Esophagus (tissue), 2 donors: ENCODE data around the gene PTPRD. TPM values are rescaled to one million over a fixed set of nuclear protein-coding genes. Genes with fewer than 3 reads are reported as not detected.
"Not testable (repeated sequence)": the region's sequence is repeated elsewhere in the genome, so short reads cannot be mapped to it uniquely, and the experiment has no call there.

Source experiments
- H3K27ac ChIP-seq, 2 donors: one replicate each; pipeline ENCODE4 v1.5.1; 2013; ENCODE audit warnings: low read depth in 2 of 2, mild to moderate bottlenecking in 2 of 2, inconsistent platforms in 1 of 2, low read length in 1 of 2, moderate library complexity in 1 of 2
- H3K27me3 ChIP-seq, 2 donors: one replicate each; pipeline ENCODE4 v1.6.1; 2013; ENCODE audit warnings: low read length in 2 of 2, control low read depth in 1 of 2, mild to moderate bottlenecking in 1 of 2; ENCODE audit not compliant: insufficient read depth in 2 of 2, control insufficient read depth in 1 of 2
- H3K36me3 ChIP-seq, 2 donors: one replicate each; pipeline ENCODE4 v1.6.1; 2013; ENCODE audit warnings: low read length in 1 of 2; ENCODE audit not compliant: control insufficient read depth in 2 of 2, insufficient read depth in 2 of 2
- H3K4me1 ChIP-seq, 2 donors: one replicate each; pipeline ENCODE4 v1.6.1; 2013; ENCODE audit warnings: low read length in 1 of 2; ENCODE audit not compliant: control insufficient read depth in 2 of 2, insufficient read depth in 2 of 2
- H3K4me3 ChIP-seq, 2 donors: one replicate each; pipeline ENCODE4 v1.5.1; 2013; ENCODE audit warnings: low read length in 2 of 2, mild to moderate bottlenecking in 2 of 2, low read depth in 1 of 2, moderate library complexity in 1 of 2
- H3K9me3 ChIP-seq, 2 donors: one replicate each; pipeline ENCODE4 v1.6.1; 2013; ENCODE audit warnings: mild to moderate bottlenecking in 2 of 2, low read depth in 1 of 2, low read length in 1 of 2, moderate library complexity in 1 of 2; ENCODE audit not compliant: control insufficient read depth in 2 of 2, insufficient read depth in 1 of 2
- WGBS, 2 donors: extraction: QIAGEN DNeasy Blood & Tissue Kit; methylation state at CpG; one replicate each; pipeline ENCODE4 v1.1.7; 2013; 5-methylcytosine and 5-hydroxymethylcytosine counted together
- polyA plus RNA-seq, 2 donors: library from polyadenylated mRNA; stranded (reverse); fragments of 200-250 nt; gene quantifications; one replicate each; pipeline ENCODE4 v1.2.3, GENCODE V29; 2013
- donor health status: healthy with polysubstance abuse.
- donor health status: Bipolar disorder and iron deficiency.

PTPRD gene
- polyA plus RNA-seq, 2 donors = 0.53 to 0.60 TPM

DNA sequence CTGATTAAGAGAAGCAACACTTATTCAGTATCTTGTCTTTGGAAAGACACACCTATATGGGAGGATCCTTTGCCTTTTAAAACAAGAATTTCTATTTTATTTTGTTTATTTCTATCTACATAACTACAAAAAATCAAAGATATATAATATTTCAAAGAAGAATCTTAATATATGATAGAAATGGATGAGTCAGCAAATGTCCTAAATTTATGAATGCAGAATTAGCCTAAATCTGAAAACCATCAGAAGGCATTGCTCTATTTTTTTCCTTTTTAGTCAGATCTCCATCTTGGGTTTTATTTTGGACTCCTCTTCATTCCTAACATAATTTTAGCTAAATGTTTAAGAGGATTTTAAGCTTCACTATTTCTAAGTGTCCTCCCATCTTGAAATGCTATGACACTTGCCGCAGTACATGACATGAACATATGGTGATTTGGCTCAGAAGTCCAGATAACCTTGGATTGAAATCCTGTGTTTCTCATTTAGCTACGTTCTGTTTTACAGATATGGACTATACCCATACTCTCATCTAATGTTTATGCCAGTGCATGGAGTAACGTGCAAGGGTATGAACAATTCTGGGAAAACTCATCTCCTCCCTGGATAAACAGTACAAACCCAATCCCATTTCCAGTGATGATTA lies 1490.4 kb downstream of the PTPRD start:
- H3K27me3 ChIP-seq = no peaks in the 10 kb centered on the region
- no peaks in the 10 kb centered on the region for H3K36me3 ChIP-seq
- H3K4me3 ChIP-seq = no peak overlapping the region
- H3K27ac ChIP-seq = no peak overlapping the region
- no peaks in the 10 kb centered on the region for H3K4me1 ChIP-seq
- WGBS, 2 donors = 84 to 86% methylated on average over 3 of the region's 3 CpGs
- no peaks in the 10 kb centered on the region for H3K9me3 ChIP-seq

DNA sequence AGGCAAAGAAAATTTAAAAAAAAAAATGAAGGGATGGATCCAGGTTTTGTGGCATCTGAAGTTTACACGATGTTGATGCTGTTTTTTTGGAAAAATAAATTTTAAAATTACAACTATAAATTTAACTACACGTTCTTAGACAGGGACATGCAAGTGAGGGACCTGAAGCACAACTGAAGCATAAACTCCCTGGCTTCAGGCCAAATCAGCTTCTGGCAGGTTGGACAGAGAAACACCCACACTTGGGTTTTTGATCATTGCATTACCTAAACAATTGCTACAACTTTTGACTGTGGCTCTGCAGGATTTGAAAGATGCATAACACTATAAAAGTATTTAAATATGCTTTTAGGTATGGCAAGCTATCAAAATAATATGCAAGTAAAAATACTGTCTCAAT lies 1494.9 kb downstream of the PTPRD start:
- Histone ChIP-seq H3K27me3 (no peaks in the 10 kb centered on the region), H3K4me1 (no peaks in the 10 kb centered on the region), H3K4me3 (no peak overlapping the region), H3K9me3 (no peaks in the 10 kb centered on the region), H3K27ac (no peak overlapping the region), H3K36me3 (no peaks in the 10 kb centered on the region)
- WGBS, 2 donors = 37 to 44% methylated on average over 2 of the region's 2 CpGs

DNA sequence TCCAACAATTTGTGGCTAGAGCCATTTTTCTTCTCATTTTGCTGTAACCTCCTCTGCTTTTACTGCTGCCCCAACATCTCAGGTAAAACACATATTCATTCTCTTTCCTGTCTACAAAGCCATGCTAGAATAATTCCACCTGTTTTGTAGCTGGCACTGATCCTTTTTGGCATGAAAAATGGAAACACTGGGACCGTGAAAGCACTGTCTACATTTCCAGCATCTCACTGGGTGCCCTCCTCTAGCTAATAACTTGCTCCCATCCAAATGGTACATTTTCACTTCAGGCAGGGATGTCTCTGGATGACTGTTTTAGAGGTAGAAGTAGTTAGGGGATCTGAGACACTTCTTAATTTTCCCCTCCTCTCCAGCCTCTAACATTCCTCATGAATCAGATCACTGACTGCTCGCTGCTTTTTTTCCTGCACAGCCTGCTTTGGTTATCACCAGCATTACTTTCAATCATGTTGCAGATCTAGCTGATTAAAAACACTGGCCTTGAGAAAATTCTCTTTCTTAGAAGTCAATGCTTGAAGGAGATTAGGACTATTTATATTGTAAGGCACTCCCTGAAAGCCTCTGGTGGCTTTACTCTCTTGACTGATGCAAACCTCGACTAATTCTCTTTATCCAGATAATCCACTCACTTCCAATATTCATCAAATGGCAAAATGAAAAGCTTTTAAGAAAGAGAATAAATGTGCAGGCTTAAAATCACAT lies 1500.6 kb downstream of the PTPRD start:
- Histone ChIP-seq H3K27ac (no peak overlapping the region), H3K9me3 (no peaks in the 10 kb centered on the region), H3K36me3 (no peaks in the 10 kb centered on the region), H3K27me3 (no peaks in the 10 kb centered on the region), H3K4me1 (no peaks in the 10 kb centered on the region), H3K4me3 (no peak overlapping the region)
- 18 to 19% methylated on average over 3 of the region's 3 CpGs for WGBS, 2 donors

DNA sequence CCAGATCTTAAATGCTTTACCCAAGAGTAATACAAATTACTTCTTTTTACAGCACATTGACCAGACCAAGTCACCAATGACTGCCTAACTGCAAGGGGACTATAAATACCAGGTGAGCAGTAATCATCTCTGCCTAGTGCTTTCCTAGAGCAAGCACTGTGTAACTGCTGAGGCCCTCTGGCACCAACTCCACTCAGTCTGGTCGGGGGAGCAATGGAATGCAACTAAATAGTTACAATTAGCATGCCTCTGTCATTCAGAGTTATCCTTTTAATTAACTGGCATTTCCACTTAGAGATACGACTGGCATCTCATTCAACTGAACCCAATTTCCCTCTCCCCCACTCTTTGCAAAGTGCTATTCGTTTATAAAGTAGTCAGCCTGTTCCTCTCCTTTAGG lies 1504.2 kb downstream of the PTPRD start:
- no peak overlapping the region for H3K27ac ChIP-seq

DNA sequence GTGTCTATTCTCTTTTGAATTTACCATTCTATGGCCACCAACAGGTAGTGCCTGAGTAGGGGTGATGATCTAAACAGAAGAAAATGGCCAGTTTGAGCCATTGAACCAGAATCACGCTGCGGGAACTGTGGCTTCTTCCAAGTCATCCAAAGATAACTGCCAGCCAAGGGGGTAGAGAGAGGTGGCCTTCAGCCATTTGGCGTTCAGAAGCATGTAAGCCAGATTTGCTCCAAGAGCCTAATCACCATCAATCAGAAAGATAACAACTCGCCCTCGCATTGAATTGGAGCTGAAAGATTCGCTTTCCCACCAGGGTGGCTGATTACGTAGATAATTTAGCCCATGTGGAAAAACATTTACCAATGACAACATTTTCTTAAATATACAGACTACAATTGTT lies 1510.5 kb downstream of the PTPRD start:
- no peaks in the 10 kb centered on the region for H3K36me3 ChIP-seq
- H3K4me3 ChIP-seq = no peak overlapping the region
- H3K27ac ChIP-seq = no peak overlapping the region
- WGBS, 2 donors = 28 to 30% methylated on average over 7 of the region's 7 CpGs
- H3K9me3 ChIP-seq = no peaks in the 10 kb centered on the region
- H3K27me3 ChIP-seq = no peaks in the 10 kb centered on the region
- H3K4me1 ChIP-seq = no peaks in the 10 kb centered on the region

More for the DNA sequence above, 1504.2 kb downstream of the PTPRD start:
- Histone ChIP-seq H3K9me3 (no peaks in the 10 kb centered on the region), H3K4me3 (no peak overlapping the region), H3K27me3 (no peaks in the 10 kb centered on the region), H3K4me1 (no peaks in the 10 kb centered on the region), H3K36me3 (no peaks in the 10 kb centered on the region)
- 22 to 39% methylated on average over 3 of the region's 3 CpGs for WGBS, 2 donors

DNA sequence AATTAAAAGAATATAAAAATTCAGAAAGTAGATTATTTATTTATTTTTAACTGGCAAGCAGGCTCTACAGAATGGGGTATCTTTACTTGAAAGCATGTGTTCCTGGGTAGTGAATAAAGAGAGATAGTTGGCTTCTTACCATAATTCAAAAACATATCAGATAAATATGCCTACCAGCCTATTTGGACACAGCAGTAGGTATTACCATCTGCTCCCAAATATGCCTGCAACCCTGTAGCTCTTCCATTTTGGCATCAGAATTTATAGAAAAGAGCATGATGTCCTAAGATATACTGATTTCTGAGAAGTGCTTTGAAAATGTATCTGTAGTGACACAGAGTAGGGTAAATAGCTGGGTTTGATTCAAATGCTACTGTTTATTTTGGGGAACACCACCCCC lies 1512.7 kb downstream of the PTPRD start:
- H3K9me3 ChIP-seq = no peaks in the 10 kb centered on the region
- no peak overlapping the region for H3K27ac ChIP-seq
- H3K4me1 ChIP-seq = no peaks in the 10 kb centered on the region
- no peak overlapping the region for H3K4me3 ChIP-seq
- H3K36me3 ChIP-seq = no peaks in the 10 kb centered on the region
- no peaks in the 10 kb centered on the region for H3K27me3 ChIP-seq

DNA sequence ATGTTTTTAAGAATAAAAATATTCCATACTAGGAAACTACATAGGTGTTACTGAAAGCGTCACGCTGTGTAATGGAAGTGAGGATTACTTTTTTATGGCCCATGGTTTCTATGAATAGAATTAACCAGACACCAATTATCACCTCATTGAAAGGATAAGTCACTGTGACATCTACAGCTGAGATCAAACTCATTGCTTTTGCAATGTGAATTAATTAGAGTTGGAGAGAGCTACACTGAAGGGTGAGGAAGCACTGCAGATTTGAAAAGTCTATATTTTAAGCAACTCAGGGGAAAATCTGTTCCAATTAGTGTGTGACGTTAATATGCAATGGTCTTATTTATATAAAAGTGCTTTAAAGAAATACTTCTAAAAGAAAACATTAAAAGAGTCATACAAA lies 1513.2 kb downstream of the PTPRD start:
- H3K36me3 ChIP-seq = no peaks in the 10 kb centered on the region
- 74 to 75% methylated on average over 3 of the region's 3 CpGs for WGBS, 2 donors
- H3K27ac ChIP-seq = no peak overlapping the region
- no peaks in the 10 kb centered on the region for H3K9me3 ChIP-seq
- no peak overlapping the region for H3K4me3 ChIP-seq
- H3K27me3 ChIP-seq = no peaks in the 10 kb centered on the region
- H3K4me1 ChIP-seq = no peaks in the 10 kb centered on the region

DNA sequence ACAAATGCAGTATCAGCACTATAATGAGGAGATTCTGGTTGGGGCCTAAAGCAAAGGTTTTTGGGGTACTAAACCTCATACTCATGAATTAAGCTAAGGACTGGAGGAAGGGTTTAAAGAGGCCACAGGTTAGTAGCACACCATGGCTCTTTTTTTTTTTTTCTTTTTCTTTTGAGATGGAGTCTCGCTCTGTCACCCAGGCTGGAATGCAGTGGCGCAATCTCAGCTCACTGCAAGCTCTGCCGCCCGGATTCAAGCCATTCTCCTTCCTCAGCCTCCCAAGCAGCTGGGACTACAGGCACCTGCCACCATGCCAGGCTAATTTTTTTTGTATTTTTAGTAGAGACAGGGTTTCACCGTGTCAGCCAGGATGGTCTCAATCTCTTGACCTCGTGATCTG lies 1515.5 kb downstream of the PTPRD start:
- H3K9me3 ChIP-seq, H3K4me3 ChIP-seq, H3K27ac ChIP-seq, H3K27me3 ChIP-seq, H3K4me1 ChIP-seq, H3K36me3 ChIP-seq: not testable (repeated sequence)
- 84 to 90% methylated on average over 6 of the region's 6 CpGs for WGBS, 2 donors

DNA sequence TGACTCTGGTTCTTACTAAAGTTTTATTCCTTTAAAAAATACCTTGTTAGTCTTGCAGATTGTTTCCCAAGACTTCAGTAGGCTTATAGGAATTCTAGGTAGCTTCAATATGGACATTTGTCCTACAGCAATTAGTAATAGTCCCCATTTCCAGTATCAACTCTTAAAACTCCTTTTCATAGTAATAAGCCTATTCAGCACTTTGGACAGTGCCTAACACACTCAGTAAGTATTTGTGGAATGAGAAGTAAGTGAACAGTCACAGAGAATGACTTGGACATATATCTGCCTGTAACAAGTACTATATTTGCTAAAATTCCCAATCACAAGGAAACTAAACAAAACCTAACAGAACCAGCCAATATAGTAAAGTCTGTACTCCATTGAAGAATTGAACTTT lies 1521.4 kb downstream of the PTPRD start:
- Histone ChIP-seq H3K27ac (no peak overlapping the region), H3K36me3 (no peaks in the 10 kb centered on the region), H3K27me3 (no peaks in the 10 kb centered on the region), H3K4me3 (no peak overlapping the region), H3K4me1 (no peaks in the 10 kb centered on the region), H3K9me3 (no peaks in the 10 kb centered on the region)

DNA sequence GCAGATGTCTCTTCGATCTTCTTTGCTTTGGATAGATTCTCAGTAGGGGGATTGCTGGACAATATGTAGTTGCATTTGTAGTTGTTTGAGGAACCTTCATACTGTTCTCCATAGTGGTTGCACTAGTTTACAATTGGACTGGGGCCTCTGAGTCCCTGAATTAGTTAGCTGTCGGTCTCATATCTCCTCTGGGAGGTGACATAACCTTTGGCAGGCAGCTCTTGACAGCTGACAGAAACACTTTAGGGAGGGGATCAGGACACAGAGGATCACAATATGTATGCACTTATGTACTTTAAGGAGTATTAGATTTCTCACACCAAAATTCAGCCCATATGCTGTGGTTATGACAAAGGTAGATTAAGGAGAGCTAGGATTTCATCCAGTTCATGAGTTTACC lies 1533.3 kb downstream of the PTPRD start:
- H3K36me3 ChIP-seq = no peaks in the 10 kb centered on the region
- no peak overlapping the region for H3K4me3 ChIP-seq
- no peaks in the 10 kb centered on the region for H3K4me1 ChIP-seq
- no peak overlapping the region for H3K27ac ChIP-seq
- WGBS, 2 donors = 61 to 70% methylated on average over 2 of the region's 2 CpGs
- no peaks in the 10 kb centered on the region for H3K27me3 ChIP-seq
- no peaks in the 10 kb centered on the region for H3K9me3 ChIP-seq
